PC-9 (cell line): ENCODE results near the gene ACSL3. TPM values are rescaled to one million over a fixed set of nuclear protein-coding genes. Genes with fewer than 3 reads are reported as not detected.

ENCODE experiments used
- BruUV-seq: library from RNA; stranded (reverse); fragments of 400-500 nt; replicated peaks from 2 replicates; lab custom pipeline; 2021; lab: Mats Ljungman, UMichigan
- CTCF ChIA-PET: fragments of 300-600 bp; sonication (Branson Sonifier 250); formaldehyde crosslinking; loops from one replicate; lab custom pipeline; 2022; ENCODE audit warnings: antibody characterized with exemption; lab: Charles Lee
- POLR2A ChIA-PET: fragments of 300-600 bp; sonication (Branson Sonifier 250); formaldehyde crosslinking; loops from one replicate; lab custom pipeline; 2022; ENCODE audit warnings: antibody characterized with exemption; ENCODE audit not compliant: unreplicated experiment; lab: Charles Lee
- DNase-seq, 2 experiments: peaks; one replicate each; pipeline versions ENCODE4 v3.0.0 to v3.0.0-alpha.2; 2015 to 2022; ENCODE audit warnings: mixed read lengths in 1 of 2
- H2AFZ ChIP-seq: fragments of 200-600 bp; sonication (generic); 2 replicates; pipeline ENCODE4 v1.8.1; 2017; ENCODE audit warnings: antibody characterized with exemption
- H3F3A ChIP-seq: fragments of 200-600 bp; sonication (generic); 2 replicates; pipeline ENCODE4 v1.8.1; 2017; ENCODE audit warnings: antibody characterized with exemption, mild to moderate bottlenecking, low read depth; ENCODE audit not compliant: insufficient read depth
- H3K27ac ChIP-seq: fragments of 200-600 bp; sonication (generic); 2 replicates; pipeline ENCODE4 v1.6.1; 2016; ENCODE audit warnings: mixed run types
- H3K27me3 ChIP-seq: fragments of 200-600 bp; sonication (generic); 2 replicates; pipeline ENCODE4 v1.6.1; 2016; ENCODE audit warnings: low read depth, mixed run types; ENCODE audit not compliant: insufficient read depth
- H3K36me3 ChIP-seq: fragments of 200-600 bp; sonication (generic); 2 replicates; pipeline ENCODE4 v1.6.1; 2016; ENCODE audit warnings: low read depth, mixed run types
- H3K4me1 ChIP-seq: fragments of 200-600 bp; sonication (generic); replicated peaks from 2 replicates; pipeline ENCODE4 v1.6.1; 2016; ENCODE audit warnings: mixed run types; ENCODE audit not compliant: insufficient read depth
- H3K4me2 ChIP-seq: fragments of 200-600 bp; sonication (generic); 2 replicates; pipeline ENCODE4 v1.6.1; 2017; ENCODE audit warnings: mixed run types
- H3K4me3 ChIP-seq: fragments of 200-600 bp; sonication (generic); 2 replicates; pipeline ENCODE4 v1.6.1; 2016; ENCODE audit warnings: mixed run types
- H3K79me2 ChIP-seq: fragments of 200-600 bp; sonication (generic); 2 replicates; pipeline ENCODE4 v1.6.1; 2017; ENCODE audit warnings: low read depth, mixed run types
- H3K9me2 ChIP-seq: fragments of 200-600 bp; sonication (generic); 2 replicates; pipeline ENCODE4 v1.8.1; 2017; ENCODE audit warnings: mild to moderate bottlenecking; ENCODE audit not compliant: insufficient read depth
- H3K9me3 ChIP-seq: fragments of 200-600 bp; sonication (generic); 2 replicates; pipeline ENCODE4 v1.8.1; 2016; ENCODE audit warnings: low read depth; ENCODE audit not compliant: insufficient read depth
- H4K20me1 ChIP-seq: fragments of 200-600 bp; sonication (generic); 2 replicates; pipeline ENCODE4 v1.8.1; 2017; ENCODE audit not compliant: insufficient read depth
- EZH2 ChIP-seq: fragments of 200-600 bp; sonication (generic); IDR thresholded peaks from 2 replicates; pipeline ENCODE4 v1.8.0; 2017; ENCODE audit warnings: antibody characterized with exemption, low read depth
- intact Hi-C: fragments of 100-400 bp; cut with micrococcal nuclease; formaldehyde crosslinking; loops from one replicate; pipeline ENCODE4 v1.10.0; 2022; ENCODE audit not compliant: unreplicated experiment
- total RNA-seq: library from RNA; stranded (reverse); gene quantifications from 2 replicates; pipeline ENCODE4 v1.2.3, GENCODE V29; 2021
- TF ChIP-seq, protein P1 (sequence below): fragments of 200-600 bp; sonication (generic); conservative IDR thresholded peaks from 2 replicates; pipeline ENCODE4 v1.6.1; 2017; ENCODE audit warnings: mixed run types, antibody characterized with exemption, mild to moderate bottlenecking, moderate library complexity

ACSL3 gene
- total RNA-seq, 1 experiment from 2014 or later: 446 TPM

DNA sequence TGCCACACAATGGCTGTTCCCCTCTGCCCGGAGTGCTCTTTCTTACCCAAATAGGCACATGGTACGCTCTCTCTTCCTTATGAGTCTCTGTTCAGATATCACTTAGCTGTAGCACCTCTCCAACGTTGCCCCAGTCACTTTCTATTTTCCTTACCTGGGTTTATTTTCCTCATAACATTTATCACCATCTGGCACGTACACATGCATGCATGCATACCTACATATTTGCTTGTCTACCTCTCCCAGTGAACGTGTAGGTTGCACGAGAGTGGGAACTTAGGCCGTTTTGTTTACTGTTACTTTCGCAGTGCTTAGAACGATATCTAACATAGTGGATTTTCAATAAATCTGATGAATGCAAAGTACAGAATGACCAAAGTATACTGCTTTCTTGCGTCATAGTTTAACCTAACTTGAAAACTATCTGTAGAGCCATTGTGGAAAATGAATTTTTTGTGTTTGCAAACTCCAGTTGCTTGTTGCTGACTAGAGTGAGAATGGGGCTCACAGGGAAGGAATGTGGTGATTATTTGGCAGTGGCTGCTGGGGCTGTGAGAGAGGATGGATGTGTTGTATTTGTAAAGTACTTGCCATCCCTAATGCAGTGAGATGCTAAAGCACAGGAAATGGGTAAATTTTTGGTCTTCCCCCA, 47.1 kb downstream of the ACSL3 start:
- peaks cover 73% of the 10 kb centered on the region for H3K36me3 ChIP-seq
- TF ChIP-seq, protein P1, sequence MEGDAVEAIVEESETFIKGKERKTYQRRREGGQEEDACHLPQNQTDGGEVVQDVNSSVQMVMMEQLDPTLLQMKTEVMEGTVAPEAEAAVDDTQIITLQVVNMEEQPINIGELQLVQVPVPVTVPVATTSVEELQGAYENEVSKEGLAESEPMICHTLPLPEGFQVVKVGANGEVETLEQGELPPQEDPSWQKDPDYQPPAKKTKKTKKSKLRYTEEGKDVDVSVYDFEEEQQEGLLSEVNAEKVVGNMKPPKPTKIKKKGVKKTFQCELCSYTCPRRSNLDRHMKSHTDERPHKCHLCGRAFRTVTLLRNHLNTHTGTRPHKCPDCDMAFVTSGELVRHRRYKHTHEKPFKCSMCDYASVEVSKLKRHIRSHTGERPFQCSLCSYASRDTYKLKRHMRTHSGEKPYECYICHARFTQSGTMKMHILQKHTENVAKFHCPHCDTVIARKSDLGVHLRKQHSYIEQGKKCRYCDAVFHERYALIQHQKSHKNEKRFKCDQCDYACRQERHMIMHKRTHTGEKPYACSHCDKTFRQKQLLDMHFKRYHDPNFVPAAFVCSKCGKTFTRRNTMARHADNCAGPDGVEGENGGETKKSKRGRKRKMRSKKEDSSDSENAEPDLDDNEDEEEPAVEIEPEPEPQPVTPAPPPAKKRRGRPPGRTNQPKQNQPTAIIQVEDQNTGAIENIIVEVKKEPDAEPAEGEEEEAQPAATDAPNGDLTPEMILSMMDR: no peak
- TF ChIP-seq EZH2: no peak
- CTCF ChIA-PET: interaction anchor here (0.7 to 1.0 kb wide), 5 partner anchors 94 to 208 kb away, joined by 3 to 6 read pairs (median 5); no protein-coding TSS in a partner anchor
- H3K9me3 ChIP-seq: no peaks in the 10 kb centered on the region
- H3K27ac ChIP-seq: no peak overlapping the region
- POLR2A ChIA-PET: no interaction called here
- H3K79me2 ChIP-seq: peaks cover 99% of the 10 kb centered on the region
- intact Hi-C loops: no loop called here
- H3F3A ChIP-seq: peaks cover 91% of the 10 kb centered on the region
- no TSS peak for BruUV-seq
- H3K9me2 ChIP-seq: no peaks in the 10 kb centered on the region
- H3K4me3 ChIP-seq: no peak overlapping the region
- H3K4me1 ChIP-seq: peaks cover 9% of the 10 kb centered on the region
- H2AFZ ChIP-seq: no peak overlapping the region
- no peak for DNase-seq
- peaks cover 99% of the 10 kb centered on the region for H4K20me1 ChIP-seq
- H3K27me3 ChIP-seq: no peaks in the 10 kb centered on the region
- H3K4me2 ChIP-seq: no peak overlapping the region

DNA sequence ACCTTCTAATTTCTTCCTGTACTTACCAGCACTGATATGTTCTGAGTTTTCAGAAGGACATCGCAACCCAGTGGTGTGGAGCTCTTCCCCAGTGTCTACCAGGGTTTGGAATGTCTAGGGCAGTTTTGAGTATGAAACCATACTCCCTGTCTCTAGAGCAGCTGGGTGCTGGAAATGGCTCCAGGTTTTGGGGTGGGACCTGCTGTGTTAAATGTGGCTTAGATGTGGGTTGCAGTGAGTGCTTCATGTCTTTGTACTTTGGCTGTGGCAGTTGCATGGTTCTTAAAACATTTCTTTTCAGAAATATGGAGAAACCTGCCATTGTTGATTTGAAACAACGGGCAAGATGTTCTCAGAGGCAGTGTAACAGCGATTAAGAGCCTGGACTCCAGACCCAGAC, 48.5 kb downstream of the ACSL3 start:
- Histone ChIP-seq H3K4me3 (no peak overlapping the region), H3K27me3 (no peaks in the 10 kb centered on the region), H3K4me2 (no peak overlapping the region), H3K79me2 (peaks cover 99% of the 10 kb centered on the region), H3K9me2 (no peaks in the 10 kb centered on the region), H3F3A (peaks cover 92% of the 10 kb centered on the region), H3K27ac (peak overlapping the region; percentile 6), H2AFZ (no peak overlapping the region), H3K36me3 (peaks cover 83% of the 10 kb centered on the region), H4K20me1 (peaks cover 100% of the 10 kb centered on the region), H3K4me1 (peaks cover 7% of the 10 kb centered on the region), H3K9me3 (no peaks in the 10 kb centered on the region)
- POLR2A ChIA-PET: interaction anchor here (0.5 kb wide), 1 partner anchor 22 kb away, joined by 13 read pairs; no protein-coding TSS in a partner anchor
- no peak for DNase-seq
- TF ChIP-seq, protein P1: no peak
- no peak for TF ChIP-seq EZH2
- intact Hi-C loops: no loop called here
- CTCF ChIA-PET: interaction anchor here (0.6 kb wide), 1 partner anchor 218 kb away, joined by 4 read pairs; no protein-coding TSS in a partner anchor
- BruUV-seq: TSS peak; percentile 2

DNA sequence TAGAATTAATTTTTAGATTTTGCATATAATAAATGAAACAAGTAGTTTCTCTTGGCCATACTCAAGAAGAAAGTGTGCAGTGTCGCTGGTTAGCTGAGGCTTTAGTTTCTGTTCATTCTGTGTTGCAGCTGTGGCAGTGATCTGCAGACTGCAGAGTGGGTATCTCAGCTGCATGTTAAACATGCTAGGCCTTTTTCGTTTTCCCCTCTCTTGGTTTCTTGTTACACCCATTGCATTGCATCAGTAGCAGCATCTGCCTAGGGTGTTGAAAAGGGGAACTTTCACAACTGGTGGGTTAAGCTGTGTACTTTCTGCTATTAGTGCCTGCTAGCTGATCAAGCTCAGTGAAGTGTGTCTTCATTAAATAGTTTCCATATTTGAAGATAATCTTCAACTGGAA, 51.3 kb downstream of the ACSL3 start:
- BruUV-seq: no TSS peak
- H3K79me2 ChIP-seq: peaks cover 99% of the 10 kb centered on the region
- H3K9me2 ChIP-seq: no peaks in the 10 kb centered on the region
- H3K27ac ChIP-seq: peak overlapping the region; percentile 21; the same call in 1 of the 2 replicates
- H3K4me2 ChIP-seq: no peak overlapping the region
- ChIA-PET POLR2A (no interaction called here), CTCF (interaction anchor here (0.9 kb wide), 2 partner anchors 27 to 203 kb away, joined by 3 to 4 read pairs; no protein-coding TSS in a partner anchor)
- H3K9me3 ChIP-seq: no peaks in the 10 kb centered on the region
- TF ChIP-seq, protein P1: no peak
- TF ChIP-seq EZH2: no peak
- peaks cover 84% of the 10 kb centered on the region for H3K36me3 ChIP-seq
- DNase-seq: no peak
- H3K27me3 ChIP-seq: no peaks in the 10 kb centered on the region
- H3K4me1 ChIP-seq: 0 out of 2 replicates have a peak, but pooled peaks cover 5% of the 10 kb centered on the region
- peaks cover 100% of the 10 kb centered on the region for H4K20me1 ChIP-seq
- intact Hi-C loops: no loop called here
- no peak overlapping the region for H2AFZ ChIP-seq
- no peak overlapping the region for H3K4me3 ChIP-seq
- peaks cover 97% of the 10 kb centered on the region for H3F3A ChIP-seq
